DMS153 (cell line): ENCODE results near the gene MTIF3.
"Not testable (repeated sequence)": the region's sequence is repeated elsewhere in the genome, so short reads cannot be mapped to it uniquely, and the experiment has no call there.

Source experiments
- DNase-seq: peaks from one replicate; lab custom pipeline; 2025; lab: John Stamatoyannopoulos, UW

The MTIF3 gene

GRCh38 chr13:27411341-27411740, 39.0 kb downstream of the MTIF3 start:
- DNase-seq, result no peak

DNA sequence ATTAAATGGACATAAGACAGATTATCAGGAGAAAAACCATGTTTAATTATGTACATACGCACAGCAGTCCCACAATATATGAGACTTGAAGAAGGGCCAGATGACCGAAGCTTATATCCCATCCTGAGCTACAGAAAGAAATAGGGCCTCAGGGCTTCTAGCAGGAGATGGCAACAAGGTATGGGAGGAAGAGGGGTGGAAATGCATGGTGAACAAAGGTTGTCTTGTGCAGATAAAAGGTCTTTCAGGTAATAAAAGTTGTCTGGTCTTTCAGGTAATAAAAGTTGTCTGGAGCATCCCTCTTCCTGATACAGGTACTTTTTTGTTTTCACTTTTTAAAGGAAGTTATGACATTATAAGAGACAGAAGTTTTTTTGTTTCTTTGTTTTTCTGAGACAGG, 41.4 kb downstream of the MTIF3 start:
- no peak for DNase-seq

DNA sequence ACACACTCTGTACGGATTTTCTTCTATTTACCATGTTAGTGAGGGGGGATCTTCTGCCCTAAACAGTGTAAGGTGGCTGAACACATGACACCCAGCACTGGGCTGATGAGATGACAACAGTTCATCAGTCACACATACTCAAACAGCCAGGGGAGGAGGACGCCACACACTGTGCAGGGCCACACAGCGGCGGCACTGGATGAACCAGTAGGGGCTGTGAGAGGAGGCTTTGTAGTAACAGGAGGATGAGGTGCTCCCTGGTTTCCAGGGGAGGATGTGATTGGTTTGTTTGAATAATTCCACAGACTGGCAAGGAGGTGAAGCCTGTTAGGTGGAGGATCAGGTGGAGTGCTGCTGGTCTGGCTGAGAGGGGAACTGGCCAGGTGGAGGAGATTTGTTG, 42.3 kb downstream of the MTIF3 start:
- no peak for DNase-seq

- peak; percentile 23 for DNase-seq
Observed at GRCh38 chr13:27406178-27406939, 44.0 kb downstream of the MTIF3 start.

DNA sequence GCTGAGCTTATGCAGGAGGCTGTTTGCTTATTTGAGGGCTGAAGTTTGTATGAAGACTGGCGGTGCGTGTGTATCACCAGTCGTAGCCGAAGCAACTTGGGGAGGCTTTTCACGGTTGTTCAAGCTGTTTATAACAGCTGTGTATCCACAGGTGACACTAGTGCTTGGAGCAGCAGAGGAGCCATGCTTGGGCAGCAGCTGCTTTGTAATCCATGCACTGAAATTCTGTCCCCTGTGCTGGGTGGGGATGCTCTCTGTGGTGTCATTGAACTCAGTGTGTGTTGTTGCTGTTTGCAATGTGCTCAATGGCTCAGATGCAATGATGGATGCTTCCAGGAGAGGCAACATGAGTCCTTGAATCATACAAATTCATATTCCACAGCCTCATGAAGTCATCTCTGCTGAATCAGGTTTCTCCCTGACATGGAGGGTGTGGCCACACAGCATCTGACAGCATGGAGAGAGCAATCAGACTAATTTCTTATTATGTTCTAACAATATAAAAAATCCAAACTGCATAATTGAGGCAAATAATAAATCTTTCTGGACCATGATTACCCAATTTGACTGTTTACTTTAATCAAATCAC, 44.7 kb downstream of the MTIF3 start:
- peak; percentile 28 for DNase-seq

DNA sequence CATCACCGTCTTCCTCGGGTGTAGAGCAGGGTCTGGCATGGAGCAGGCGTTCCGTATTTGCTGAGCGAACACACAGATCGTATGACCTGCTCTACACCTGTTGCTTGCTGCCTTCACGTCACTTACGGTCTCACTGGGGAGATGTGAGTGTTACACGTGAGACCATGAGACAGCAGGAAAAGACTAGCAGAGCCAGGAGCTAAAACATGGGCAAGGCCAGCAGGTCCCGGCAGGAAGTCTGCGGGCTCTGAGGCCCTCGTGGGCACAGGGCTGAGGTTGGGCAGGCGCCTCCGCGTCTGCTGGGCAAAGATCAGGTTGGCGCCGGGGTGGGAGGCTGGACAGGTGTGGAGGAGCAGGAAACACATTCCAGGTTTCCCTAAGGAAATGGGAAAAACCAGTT, 45.7 kb downstream of the MTIF3 start:
- peak; percentile 83 for DNase-seq

DNA sequence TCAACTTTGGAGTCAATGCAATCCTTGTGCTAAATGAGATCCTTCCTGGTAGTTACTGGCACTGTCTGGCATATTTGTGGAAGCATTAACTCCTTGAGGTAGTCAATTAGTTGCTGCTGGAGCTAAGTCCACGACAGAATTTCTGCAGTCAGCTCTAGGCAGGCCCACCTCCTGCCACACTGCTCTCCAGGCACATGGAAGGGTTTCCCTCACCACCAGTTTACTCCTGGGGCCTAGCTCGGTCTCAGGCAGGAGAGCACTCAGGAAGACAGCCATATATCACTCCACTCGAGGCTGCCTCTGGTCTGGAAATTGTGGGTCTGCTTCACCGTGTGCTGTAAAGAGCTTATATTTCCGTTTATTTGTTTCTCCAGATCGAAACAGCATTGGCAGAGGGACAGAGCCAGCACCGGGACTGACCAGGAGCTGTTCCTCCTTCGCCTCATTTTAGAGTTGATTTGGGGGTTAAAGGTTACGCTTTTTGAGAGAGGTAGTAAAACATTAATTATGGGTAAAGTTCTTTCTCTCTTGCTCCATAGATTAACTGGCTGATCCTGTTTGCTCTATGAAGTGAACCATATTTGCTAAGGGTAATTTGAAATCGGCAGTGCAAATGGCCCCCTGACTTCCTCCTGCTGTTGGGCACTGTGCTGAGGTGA, 46.5 kb downstream of the MTIF3 start:
- DNase-seq, result peak; percentile 21

GRCh38 chr13:27403203-27403678, 47.1 kb downstream of the MTIF3 start:
- DNase-seq, result no peak

GRCh38 chr13:27401210-27401609, 49.2 kb downstream of the MTIF3 start:
- DNase-seq, result no peak

- not testable (repeated sequence) for DNase-seq
Observed at GRCh38 chr13:27400405-27400804, 50.0 kb downstream of the MTIF3 start.

DNA sequence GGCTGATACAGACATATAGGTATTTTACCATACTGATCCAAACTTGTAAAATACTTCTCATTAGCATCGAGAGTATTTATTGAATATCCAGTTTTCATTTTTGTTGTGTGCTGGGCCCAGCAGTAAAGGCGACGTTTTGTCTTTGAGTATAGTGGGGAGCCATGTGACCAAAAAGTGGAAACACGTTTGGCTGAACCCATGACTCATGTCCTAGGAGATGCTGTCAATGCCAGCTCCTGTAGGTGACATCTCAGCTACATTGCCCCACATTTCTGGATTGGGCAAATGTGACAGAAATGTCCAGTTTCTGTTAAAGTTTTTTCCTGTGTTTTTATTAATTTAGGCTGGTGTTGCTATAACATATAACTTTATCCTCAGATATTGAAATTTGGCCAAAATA, 52.0 kb downstream of the MTIF3 start:
- no peak for DNase-seq

GRCh38 chr13:27396252-27396846, 54.0 kb downstream of the MTIF3 start:
- DNase-seq, result no peak

GRCh38 chr13:27395007-27395510, 55.3 kb downstream of the MTIF3 start:
- DNase-seq, result no peak

GRCh38 chr13:27393101-27393500, 57.3 kb downstream of the MTIF3 start:
- DNase-seq, result no peak

GRCh38 chr13:27391471-27391870, 58.9 kb downstream of the MTIF3 start:
- DNase-seq, result no peak

DNA sequence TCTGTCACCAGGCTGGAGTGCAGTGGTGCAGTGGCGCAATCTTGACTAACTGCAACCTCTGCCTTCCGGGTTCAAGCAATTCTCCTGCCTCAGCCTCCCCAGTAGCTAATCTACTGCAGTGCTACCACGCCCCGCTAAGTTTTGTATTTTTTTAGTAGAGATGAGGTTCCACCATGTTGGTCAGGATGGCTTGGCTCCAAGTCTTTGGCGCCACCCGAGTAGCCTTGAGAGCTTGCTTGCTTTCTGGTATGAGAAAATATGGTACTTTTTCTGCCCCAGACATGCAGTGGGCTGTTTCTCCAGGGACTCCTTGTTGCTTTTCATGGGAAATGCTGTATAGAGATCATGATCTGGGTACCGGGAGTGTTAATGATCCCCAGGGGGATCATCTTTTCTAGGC, 60.5 kb downstream of the MTIF3 start:
- DNase-seq, result no peak

DNA sequence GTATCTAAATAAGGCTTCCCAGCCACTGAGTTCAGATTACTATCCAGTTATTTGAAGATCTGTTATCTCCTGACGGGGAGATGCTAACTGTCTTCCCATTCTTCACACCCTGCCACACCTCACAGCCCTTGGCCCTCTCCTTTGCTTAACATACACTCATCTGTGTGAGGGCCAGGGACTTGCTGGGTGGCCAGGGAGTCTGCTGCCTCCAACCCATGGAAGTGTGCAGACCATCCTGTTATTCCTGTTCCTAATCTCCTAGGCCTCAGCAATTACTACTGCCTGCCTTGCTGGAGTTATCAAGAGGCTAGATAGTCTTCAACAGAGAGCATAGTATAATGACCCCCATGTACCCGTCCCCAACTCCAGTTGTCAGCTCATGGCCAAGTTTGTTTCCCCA, 62.1 kb downstream of the MTIF3 start:
- no peak for DNase-seq
